ENCODE results near the gene SERPINA4. TPM values are rescaled to one million over a fixed set of nuclear protein-coding genes. Genes with fewer than 3 reads are reported as not detected.
"Not testable (repeated sequence)": the region's sequence is repeated elsewhere in the genome, so short reads cannot be mapped to it uniquely, and the experiment has no call there.

Gene SERPINA4
- total RNA-seq, 1 donor from 2014 or later: not detected

DNA sequence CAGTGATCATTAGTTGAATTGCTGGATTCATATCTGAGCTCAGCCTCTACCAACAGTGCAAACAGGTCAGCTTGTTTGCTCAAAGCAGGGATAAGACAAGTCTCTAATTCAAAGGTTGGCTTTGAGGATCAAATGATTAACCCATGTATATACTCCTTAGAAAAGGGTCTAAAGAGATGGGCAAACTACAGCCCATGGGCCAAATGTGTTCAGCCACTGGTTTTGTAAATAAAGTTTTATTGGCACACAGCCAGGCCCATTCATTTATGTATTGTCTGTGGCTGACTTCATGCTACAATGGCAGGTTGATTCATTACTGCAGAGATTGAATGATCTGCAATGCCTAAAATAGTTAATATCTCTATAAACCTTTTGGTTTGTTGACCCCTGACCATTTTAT lies 3.1 kb downstream of the SERPINA4 start:
- DNase-seq (ENCODE audit: low spot score): no peak

DNA sequence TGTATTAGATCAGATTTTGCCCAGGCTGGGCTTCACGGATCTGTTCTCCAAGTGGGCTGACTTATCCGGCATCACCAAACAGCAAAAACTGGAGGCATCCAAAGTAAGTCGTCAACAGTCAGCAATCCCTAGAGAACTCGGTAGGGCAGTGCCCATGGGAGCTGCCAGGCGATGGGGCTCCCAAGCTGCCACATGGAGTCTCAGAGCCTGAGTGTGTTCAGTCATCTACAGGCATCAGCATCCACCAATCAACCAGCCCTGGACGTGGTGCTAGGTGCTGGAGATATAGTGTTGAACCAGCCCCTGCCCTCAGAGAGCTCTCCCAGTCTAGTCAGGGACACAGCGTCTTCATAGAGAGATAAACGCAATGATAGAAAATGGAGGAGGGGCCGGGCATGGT lies 6.9 kb downstream of the SERPINA4 start:
- no peak for DNase-seq (ENCODE audit: low spot score)

DNA sequence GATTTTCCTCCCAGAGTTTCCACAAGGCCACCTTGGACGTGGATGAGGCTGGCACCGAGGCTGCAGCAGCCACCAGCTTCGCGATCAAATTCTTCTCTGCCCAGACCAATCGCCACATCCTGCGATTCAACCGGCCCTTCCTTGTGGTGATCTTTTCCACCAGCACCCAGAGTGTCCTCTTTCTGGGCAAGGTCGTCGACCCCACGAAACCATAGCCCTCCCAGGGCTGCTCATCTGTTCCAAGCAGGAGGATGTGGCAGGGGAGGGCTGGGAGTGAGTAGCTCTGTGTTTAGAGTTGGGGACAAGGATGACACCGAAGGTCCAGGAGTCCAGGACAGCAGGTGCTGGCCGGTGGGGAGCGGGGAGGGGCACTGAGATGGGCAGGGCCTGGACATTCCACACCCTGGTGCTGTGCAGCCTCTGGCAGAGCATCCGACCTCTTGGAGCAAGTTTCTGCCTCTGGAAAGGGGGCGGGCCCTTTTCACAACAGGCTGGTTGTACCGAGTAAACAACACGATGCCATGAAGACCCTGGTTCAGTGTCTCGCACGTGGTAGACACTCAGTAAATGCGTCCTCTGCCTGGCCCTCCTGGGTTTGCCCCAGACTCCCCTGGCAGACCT lies 8.2 kb downstream of the SERPINA4 start:
- no peak for DNase-seq (ENCODE audit: low spot score)

DNA sequence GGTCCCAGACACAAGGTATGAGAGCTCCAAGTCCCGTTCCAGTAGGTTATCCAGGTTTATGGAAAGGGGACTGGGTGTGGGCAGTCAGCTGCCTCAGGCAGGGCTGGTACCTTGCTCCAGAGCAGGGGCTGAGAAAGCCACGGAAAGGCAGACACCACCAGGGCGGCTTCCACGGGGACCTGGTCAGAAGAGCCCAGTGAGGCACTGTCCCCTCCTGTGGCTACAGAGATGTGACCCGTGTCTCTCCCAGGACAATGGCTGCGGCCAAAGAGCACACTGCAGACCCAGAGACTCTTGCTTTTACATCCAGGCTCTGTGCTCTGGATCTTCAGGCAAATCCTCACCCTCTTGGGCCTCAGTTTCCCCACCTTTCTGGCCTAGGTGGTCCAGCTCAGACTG lies 8.8 kb downstream of the SERPINA4 start:
- no peak for DNase-seq (ENCODE audit: low spot score)

DNA sequence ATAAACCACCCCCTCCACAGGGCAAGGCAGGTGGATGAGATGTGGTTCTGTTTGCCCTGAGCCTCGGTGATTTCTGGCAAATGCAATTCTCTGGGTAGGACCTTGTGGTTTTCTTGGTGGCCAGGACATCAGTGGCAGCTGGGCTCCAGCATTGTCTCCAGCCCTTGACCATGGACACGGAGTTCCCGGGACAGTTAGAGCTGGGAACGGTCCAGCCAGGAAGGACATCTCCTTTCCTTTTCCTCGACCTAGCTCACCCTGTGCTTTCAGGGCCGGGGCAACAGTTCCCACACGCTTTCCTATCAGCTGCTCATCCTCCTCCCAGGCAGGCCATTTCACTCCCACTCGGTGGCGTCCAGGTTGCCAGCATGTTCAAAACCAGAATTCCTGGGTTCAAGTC lies 9.2 kb downstream of the SERPINA4 start:
- DNase-seq (ENCODE audit: low spot score): no peak

DNA sequence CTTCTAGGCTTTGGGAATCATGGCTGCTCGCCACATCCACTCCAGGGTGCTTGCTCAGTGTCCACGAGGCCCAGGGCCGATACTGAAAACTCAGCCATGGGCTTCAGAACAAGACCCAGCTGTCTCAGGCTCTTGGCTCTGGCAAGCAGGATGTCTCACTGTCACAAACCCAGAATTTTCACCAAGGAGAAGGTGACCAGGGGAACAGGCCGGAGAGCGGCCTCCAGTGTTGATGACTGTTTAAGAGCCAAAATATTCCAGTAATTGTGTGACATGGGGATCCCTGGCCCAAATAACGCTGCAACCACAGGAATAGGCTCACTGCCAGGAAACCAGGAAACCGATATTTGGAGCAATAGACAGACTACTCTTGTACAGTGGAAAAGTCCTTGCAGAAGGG lies 10.2 kb downstream of the SERPINA4 start:
- no peak for DNase-seq (ENCODE audit: low spot score)

DNA sequence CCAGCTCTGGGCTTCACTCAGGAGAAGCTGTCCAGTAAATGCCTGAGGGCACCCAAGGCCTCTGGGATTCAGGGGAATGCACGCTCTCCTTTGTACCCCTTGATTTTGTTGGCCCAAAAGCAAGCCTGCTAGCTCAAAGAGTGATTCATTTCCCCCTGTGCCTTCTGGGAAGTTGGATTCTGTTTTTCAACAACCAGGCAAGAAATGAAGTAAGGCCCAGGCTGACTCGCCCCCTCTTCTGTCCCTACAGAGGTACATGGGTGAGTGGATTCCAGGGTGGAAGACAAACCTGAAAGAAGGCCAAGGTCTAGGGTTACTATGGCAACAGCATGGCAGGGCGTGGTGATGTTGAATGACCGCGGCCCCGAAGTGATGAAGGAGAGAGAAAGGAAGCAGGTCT lies 10.7 kb downstream of the SERPINA4 start:
- DNase-seq (ENCODE audit: low spot score): no peak

DNA sequence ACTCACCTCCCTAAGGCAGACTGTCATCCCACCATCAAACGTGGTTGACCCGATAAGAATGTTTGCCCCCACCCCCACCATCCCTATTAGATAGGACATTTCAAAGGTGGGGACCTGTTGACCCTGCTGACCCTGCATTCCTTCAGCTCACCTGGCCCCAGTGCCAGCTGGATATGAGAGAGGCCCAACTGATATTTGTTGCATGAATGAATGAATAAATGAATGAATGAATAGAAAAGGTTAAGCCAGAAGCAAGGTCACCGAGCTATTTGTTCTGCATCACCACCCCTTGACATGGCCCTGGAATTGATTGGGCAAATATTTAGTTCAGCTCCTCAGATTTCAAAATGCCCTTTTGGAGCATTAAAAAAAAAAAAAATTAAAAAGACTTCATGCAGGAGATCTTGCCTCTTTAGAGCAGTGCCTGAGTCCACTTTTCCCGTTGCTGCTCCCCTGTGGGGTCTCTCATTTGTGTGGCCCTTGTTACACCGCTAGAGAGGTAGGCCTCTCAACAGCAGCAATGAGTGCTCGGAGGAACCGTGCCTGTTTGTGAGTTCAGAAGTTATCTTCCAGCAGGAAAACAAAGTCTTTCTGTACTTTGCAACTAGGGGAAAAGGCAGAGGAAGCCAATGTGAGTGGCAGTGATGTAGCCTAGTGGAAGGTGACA lies 11.5 kb downstream of the SERPINA4 start:
- DNase-seq (ENCODE audit: low spot score): no peak

DNA sequence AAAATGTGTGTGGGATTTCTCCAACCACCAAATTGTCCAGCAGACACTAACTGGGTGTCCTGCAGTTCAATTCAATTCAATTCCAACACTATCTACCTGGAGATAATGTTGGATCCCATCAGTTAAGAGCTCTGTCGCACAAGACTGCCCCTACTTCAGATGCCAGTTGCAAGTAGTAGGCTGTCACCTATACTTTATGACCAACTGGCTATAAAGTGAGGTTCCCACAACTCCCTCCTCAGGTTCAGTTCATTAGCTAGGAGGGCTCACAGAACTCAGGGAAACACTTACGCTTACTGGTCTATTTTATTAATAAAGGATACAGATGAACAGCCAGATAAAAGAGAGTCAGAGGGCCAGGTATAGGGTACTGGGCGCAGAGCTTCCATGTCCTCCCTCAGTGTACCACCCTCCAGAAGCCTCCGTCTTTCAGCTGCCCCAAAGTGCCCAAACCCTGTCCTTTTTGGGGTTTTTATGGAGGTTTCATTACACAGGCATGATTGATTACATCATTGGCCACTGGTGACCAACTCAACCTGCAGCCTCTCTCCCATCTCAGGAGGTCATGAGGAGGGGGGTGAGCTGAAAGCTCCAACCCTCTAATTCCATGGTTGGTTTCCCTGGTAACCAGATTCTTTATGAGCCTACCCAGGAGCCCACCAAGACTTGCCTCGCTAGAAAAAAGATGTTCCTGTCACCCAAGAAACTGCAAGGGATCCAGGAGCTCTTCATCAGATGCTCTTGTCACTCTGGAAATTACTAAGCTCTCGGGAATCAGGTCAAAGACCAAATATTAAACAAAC lies 12.4 kb downstream of the SERPINA4 start:
- no peak for DNase-seq (ENCODE audit: low spot score)

DNA sequence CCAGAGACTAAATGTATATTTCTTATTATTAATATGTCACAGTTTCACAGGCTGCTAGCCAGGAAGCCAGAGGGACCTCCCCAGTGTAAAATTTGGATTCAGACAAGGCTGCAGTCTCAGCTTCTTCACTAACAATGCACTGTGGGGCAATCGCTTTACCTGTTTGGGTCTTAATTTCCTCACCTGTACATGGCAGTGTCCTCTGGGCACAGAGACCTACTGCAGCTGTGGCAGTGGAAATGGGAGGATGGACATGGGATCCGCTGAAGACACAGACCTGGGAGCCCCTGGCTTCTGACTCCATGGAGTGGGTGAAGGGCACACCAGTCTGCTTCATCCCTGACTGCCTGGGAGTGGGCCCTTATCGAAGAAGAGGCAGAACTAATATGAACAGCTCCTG lies 13.1 kb downstream of the SERPINA4 start:
- no peak for DNase-seq (ENCODE audit: low spot score)

DNA sequence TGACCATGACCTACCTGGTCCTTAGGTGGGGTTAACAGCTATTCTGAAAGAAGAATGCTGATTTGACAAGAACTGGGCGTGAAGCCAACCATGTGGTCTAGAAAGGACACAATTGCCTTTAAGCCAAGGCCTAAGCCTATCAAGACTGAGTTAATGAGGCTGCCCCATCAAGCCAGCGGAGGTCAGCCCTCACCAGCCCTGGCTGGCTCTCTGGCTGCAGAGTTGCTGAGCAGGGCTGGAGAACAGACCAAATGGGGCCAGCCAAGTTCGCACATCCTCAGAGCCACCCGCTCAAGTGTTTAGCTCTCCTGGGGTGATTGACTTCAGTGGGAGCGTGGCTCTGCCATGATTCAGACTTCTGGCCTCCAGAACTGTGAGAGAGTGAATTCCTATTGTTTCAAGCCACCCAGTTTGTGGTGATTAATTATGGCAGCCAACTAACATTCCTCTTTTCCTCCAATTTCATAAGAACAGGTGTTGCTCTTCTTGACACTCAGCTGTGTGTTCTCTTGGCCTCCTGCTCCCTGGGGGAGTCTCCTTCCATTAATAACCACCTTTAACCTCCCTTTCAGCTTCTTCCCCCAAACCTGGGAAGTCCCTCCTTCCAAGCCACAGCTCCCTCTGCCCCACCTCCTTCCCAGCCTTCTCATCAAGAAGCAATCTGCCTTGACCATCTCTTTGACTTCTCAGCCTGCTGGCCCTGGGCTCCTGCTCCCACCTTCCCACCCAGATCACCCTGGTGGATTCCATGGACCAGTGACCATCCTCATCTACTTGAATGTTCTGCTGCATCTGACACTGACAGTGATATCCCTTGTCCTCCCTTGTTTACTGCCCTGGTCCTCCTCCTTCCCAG lies 14.7 kb downstream of the SERPINA4 start:
- DNase-seq (ENCODE audit: low spot score): no peak

DNA sequence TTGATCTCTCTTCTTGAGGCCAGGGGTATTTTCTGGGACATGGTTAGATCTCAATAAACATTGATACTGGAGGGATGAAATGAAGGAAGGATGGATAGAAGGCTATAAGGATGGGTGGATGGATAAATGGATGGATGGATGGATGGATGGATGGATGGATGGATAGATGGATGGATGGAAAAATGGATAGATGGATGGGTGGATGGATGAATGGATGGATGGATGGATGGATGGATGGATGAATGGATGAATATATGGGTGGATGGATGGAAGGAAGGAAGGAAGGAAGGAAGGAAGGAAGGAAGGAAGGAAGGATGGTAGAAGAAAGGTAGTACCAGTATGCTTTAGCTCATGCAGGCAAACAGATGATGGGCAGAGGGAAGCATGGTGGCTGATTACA lies 16.2 kb downstream of the SERPINA4 start:
- DNase-seq (ENCODE audit: low spot score): not testable (repeated sequence)

DNA sequence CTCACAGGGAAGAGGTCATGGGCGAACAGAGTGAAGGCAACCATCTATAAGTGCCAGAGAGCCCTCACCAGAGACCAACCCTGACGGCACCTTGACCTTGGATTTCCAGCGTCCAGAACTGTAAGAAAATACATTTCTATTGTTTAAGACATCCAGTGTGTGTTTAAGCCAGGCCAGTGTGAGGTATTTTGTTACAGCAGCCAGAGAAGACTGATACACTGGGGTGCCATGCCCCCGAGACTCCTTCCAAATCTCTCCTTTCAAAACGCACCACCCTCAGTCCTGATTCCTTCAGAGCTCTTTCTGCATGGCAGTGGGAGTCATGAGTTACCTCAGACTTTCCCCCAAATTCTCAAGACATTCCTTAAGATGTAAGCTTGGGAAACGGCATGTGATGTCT lies 17.5 kb downstream of the SERPINA4 start:
- DNase-seq (ENCODE audit: low spot score): no peak

DNA sequence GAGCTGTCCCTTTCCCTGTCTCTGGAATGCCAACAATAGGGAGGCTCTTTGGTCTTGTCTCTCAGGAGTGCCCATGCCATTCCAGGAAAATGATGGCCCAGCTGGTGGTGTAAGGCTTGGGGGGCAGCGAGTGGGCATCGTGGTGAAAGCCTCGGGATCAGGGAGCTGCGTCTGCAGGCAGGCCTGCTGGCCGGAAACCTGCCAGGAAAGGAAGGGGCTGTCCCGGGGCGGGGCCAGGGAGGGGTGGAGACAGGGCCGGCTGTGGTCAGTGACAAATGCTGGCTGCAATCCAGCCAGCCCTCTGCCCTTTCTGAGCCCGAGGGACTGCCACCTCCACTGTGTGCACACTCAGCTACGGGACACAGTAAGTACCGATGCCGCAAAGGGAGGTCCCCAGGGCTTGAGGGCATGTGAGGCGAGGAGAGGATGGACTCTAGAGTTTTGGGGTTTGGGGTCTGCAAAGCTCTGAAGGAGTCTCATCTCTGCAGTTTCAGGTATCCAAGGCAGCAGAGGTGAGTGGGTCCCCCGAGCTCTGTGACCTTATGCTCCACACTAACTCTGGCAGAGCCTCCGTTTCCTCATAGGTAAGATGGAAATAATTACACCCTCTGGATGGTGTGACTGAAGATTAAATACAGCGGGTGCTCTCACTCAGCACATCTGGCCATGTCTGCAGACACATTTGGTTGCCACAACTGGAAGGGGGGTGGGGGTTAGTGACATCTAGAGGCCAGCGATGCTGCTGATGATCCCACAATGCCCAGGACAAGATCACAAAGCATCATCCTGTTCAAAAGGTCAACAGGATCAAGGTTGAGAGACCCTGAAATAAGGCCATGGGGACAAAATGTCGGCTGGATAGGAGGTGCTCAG lies 20.1 kb downstream of the SERPINA4 start, which contains the start of gene SERPINA5:
SERPINA5 (plus strand) TSS at position 300 of the 873 bp plus-strand sequence. CDS start 5,937 bp downstream, outside the sequence.
- no peak for DNase-seq (ENCODE audit: low spot score)

DNA sequence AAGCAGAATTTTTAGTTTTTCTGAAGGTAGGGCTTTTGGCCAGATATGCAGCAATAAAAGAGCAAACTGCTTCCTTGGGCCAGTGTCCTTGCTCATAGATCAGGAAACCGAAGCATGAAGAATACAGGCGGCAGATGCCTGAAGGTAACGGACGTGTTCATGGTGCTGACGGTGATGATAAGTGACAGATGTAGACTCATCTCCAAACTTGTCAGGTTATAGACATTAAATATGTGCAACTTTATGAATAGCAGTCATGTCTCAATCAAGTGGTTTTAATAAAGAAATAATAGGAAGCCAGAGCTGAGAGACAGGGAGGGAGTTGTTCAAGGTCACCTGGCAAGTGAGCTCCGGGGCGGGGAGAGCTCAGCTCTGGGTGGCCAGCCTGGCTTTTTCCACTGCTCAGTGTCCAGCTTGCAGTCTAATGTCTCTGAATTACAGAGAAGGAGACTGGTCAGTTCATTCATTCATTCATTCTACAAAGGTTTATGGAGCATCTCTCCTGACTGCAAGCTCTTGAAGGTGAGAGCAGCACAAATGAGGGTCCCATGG lies 21.0 kb downstream of the SERPINA4 start:
- no peak for DNase-seq (ENCODE audit: low spot score)

DNA sequence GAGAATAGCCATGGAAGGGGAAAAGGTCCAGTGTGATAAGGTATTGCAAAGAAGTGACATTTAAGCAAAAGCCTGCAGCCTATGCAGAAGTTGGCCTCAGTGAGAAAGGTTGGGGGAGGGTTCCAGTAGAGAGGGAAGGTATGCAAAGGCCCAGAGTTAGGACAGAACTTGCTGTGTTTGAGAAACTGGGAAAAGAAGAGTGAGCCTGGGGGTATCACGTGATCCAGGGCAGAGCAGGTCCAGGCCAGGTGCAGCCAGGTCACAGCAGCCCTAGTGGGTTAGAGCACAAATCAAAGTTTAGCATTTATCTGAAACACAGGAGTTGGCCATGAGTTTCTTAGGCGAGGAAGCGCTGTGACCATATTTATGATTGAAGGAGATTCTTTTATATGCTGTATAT lies 21.6 kb downstream of the SERPINA4 start:
- no peak for DNase-seq (ENCODE audit: low spot score)

DNA sequence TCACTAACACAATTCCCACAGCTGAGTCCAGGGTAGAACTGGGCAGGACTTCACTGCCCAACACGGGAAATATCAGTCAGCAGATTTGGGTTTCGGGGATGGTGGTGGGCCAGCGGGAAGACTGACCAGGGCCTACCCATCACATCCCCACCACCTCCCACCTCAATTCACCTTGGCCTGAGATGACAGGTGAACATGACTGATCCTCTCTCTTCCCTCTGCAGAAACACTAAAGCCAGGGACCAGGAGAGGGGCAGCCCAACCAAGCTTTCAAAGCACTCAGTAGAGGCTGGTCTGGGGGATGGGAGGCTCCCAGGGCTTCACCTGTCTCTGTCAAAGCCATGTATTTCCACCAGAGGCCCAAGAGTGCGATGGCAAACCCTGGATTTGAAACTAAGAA lies 22.3 kb downstream of the SERPINA4 start:
- DNase-seq (ENCODE audit: low spot score): no peak

DNA sequence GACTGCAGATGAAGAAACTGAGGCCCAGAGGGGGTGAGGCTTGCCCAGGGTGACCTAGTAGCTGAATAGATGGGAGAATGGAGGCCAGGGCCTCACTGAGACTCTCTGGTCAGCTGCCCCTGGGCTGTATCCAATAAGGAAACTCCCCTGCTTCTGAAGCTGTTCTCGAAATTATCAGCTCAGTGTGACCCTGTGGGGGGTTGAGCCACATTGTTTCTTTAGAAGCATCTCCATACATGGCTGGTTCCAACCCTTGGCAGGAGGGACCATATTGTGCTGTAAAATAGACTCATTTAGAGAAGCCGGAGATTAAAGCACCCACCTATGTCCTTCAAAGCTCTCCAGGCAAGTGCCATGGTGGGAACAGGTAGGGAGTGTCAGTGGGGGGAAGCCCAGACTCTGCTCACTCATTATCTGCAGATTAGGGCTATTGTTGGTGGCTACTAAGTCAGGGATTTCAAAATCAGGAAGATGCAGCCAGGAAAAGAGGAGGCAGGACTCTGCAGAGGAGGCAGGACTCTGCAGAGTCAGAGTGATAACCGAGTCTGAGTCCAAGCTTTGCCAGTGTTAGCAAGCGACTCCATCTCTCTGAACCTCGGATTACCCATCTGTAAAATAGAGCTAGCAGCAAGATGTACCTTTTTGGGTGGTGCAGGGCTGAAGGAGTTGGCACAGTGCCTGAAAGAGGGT lies 23.5 kb downstream of the SERPINA4 start:
- DNase-seq (ENCODE audit: low spot score): no peak

DNA sequence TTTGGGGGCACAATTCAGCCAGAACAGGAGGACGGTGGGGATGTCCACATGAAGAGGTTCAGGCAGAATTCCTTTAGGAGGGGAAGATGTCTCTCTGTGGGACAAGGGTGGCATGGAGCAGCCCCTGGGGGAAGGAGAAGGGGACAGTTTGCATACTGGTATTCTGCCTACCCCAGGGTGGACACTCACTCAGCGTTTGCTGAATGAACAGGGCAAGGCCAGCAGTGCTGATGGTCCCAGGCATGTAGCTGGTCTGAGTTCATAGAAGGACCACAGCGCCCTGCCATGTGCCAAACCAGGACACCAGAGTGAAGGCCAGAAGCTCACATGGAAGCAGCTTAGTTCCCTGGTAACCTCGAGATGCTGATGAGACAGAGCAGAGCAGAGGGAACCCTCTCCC lies 25.4 kb downstream of the SERPINA4 start:
- no peak for DNase-seq (ENCODE audit: low spot score)

DNA sequence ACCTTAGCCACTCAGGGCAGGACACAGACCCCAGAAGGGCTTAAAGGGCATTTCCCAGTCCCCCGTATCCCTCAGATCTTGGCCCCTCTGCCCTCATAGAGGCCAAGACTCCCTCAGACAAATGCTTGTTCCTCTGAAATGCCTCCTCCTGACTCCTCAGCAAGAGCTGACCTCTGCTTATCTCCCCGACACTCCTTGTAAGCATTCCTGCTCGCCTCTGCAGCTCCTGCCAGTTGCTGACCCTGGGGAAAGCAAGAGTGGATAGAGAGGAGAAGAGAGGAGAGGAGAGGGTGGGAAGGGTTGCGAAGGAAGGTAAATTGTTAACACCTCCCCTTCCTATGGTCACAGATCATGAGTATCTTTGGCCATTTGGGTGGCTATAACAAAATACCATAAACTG lies 27.1 kb downstream of the SERPINA4 start:
- no peak for DNase-seq (ENCODE audit: low spot score)
